ENCODE results near the gene RAB4B.

RAB4B gene

GRCh38 chr19:40805258-40805868 is 27.3 kb downstream of the RAB4B start:
- DNase-seq (ENCODE audit: low read depth), result no peak

GRCh38 chr19:40806423-40807146 is 28.5 kb downstream of the RAB4B start:
- DNase-seq (ENCODE audit: low read depth), result peak; percentile 99
- TF ChIP-seq CTCF (IDR thresholded peaks at IDR 0.05; ENCODE audit: low read length, missing control alignments), result peak; percentile 91
- peak overlapping the region; percentile 5 for H3K4me3 ChIP-seq (replicated peaks; ENCODE audit: low read depth, low read length)

More at GRCh38 chr19:40805258-40805868, 27.3 kb downstream of the RAB4B start:
- H3K4me3 ChIP-seq (replicated peaks; ENCODE audit: low read depth, low read length), result no peak overlapping the region
- TF ChIP-seq CTCF (IDR thresholded peaks at IDR 0.05; ENCODE audit: low read length, missing control alignments), result no peak

- peak; percentile 28 for TF ChIP-seq CTCF (IDR thresholded peaks at IDR 0.05; ENCODE audit: low read length, missing control alignments)
- no peak for DNase-seq (ENCODE audit: low read depth)
- peak overlapping the region; percentile 5 for H3K4me3 ChIP-seq (replicated peaks; ENCODE audit: low read depth, low read length)
Measured at GRCh38 chr19:40807147-40808020, 29.3 kb downstream of the RAB4B start.

GRCh38 chr19:40808021-40808325 is 29.9 kb downstream of the RAB4B start:
- no peak for DNase-seq (ENCODE audit: low read depth)
- no peak overlapping the region for H3K4me3 ChIP-seq (replicated peaks; ENCODE audit: low read depth, low read length)
- no peak for TF ChIP-seq CTCF (IDR thresholded peaks at IDR 0.05; ENCODE audit: low read length, missing control alignments)

GRCh38 chr19:40808497-40808896 is 30.4 kb downstream of the RAB4B start:
- no peak overlapping the region for H3K4me3 ChIP-seq (replicated peaks; ENCODE audit: low read depth, low read length)
- no peak for TF ChIP-seq CTCF (IDR thresholded peaks at IDR 0.05; ENCODE audit: low read length, missing control alignments)
- DNase-seq (ENCODE audit: low read depth), result no peak

GRCh38 chr19:40809358-40810086 is 31.5 kb downstream of the RAB4B start:
- H3K4me3 ChIP-seq (replicated peaks; ENCODE audit: low read depth, low read length), result no peak overlapping the region
- DNase-seq (ENCODE audit: low read depth), result no peak
- TF ChIP-seq CTCF (IDR thresholded peaks at IDR 0.05; ENCODE audit: low read length, missing control alignments), result no peak
